AML-193 (cell line): Measurements from ENCODE around the gene GLIS1.

Source experiments
- DNase-seq, 2 experiments: peaks; one replicate each; lab custom pipeline; 2025; lab: John Stamatoyannopoulos, UW

GLIS1 gene

DNA sequence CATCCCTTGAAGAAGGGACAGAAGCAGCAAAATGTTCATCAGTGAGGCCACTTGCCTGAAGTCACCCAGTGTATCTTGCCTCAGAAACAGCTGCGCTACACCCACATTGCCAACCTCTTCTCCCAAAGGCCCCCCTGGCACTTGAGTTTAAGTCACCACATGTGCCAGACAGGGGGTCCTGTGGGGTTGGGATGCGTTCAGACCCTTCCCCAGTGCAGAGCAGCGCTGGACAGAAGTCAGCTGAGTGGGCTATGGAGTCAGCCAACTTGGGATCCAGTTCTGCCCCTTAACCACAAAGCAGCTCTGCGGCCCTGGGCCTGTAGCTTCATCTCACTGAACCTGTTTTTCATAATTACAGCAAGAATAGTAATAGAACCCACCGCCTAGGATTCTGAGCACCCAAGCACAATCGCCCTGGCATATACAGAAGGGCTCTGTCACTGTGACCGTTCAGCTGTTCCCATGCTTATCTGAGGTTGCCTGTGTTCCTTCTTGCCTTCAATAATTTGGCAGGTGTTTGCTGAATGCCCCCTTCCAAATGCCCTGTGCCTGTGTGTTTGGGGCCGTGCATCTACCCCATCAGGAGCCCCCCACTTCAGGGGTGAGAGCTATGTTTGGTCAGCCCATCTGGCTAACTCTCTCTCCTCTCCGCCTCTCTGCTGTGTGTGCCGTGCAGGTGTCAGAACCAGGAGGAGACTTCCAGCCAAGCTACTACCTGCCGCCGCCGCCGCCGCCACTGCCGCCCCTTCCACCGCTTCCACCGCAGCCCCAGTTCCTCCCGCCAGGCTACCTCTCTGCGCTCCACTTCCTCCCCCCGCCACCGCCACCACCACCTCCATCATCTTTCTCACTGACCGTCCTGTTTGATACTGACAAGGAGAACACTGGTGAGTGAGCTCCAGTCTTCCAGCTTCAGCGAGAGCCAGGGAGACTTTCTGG lies 274.7 kb downstream of the GLIS1 start:
- no peak for DNase-seq

DNA sequence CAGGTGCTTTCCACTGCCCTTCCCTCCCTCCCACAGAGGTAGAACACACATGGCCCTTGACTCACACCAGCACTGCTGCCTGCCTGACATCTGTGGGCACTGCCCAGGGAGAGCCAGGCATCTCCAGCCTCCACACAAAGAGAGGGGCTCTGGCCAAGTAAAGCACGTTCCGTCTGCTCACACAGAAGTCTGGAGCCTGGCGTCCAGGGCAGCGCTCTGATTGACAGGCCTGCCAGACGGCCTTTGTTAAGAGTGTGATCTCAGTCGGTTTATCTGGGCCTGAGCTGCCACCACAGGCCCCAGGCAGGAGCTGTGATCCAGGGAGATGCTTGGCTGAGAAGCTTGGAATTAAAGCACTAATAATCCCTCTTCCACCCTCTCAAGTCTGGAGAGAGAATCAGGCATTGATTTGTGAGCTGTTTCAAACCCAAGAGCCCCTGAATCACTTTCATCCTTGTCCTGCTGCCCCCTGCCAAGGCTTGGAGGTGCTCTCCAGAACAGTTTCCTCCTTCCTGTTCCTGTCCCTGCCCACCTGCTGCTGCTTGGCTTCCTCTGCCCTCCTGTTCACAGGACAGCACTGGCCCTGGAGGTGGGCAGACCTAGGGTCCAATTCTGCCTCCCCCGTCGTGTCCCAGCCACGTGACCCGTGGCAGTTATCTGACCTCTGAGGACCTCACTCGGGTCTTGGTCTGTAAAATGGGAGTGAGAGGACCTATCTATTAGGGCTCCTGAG lies 276.0 kb downstream of the GLIS1 start:
- no peak for DNase-seq

DNA sequence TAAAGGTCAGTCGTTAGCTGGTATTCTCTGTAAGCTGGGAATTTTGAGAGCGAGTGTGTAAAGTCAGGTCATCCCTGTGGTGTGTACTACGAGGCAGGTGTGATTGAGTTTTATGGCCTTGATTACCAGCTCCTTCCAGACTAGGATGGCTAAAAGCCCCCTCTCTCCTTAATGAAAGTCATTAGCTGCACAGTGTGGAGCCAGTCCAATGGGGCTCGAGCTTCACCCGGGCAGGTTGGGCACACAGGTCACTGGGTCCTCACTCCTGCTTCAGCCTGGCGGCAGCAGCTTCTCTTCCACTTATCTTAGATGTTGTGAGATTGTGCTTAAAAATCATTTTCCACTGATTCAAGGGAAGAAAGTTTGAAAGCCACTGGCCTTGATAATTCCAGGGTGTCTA lies 276.8 kb downstream of the GLIS1 start:
- DNase-seq, result no peak

DNA sequence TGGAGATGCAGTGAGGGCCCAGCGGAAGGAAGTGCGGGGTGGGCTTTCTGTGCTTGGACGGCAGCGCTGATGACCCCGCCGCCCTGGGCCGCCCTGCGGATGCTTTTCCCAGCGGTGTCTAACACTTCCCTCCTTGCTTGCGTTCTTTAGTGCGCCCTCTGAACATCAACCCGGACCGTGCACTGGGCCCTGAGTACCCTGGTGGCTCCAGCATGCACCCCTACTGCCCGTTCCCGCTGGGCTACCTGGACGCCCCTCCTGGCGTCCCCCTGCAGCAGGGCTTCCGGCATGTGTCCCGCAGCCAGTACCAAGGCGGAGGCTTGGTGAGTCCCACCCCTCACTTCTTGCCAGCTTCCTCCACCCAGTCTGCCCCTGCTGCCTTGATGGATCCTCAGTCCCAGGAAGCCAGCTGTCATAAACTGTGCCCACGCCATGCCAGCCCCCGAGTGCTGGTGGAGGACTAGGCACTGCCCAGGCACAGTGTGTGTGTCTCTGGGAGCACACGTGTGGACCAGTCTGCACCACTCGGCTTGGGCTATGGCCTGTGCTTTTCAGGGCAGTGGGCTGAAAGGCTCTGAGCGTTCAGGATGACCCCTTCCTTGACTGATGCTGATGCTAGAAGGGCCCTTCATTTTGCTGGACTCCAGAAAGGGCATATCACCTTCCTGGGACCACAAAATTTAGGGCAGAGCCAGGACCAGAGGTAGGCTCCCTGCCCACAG lies 277.5 kb downstream of the GLIS1 start:
- DNase-seq, result no peak

DNA sequence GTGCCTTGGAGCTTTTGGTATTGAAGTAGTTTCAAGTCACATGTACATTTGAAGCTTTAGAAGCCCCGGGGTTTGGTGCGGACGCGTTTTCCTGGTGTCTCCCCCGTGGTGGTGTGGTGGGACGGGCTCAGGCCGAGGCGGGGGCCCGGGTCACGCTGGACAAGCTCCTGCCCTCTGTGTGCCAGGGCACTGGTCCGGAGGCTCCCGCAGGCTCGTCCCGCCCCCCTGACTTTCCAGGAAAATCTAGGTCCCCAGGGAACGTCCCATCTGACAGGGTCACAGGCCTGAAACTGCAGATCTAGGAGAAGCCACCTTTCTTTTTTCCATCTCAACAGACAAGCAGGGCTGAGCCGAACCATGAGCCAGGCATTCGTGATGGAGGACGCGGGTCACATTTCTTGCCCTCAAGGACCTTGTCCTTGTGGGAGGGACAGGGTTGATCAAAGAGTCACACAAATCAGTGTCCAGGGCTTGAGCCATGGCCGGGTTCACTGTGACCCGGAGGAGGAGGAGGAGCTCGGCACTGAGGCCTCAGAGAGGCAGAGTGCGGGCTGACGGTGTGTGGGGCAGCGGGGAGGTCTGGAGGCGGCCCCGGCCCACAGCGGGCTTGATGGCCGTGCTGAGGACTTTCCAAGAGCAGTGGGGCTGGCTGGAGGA lies 278.2 kb downstream of the GLIS1 start:
- no peak for DNase-seq

DNA sequence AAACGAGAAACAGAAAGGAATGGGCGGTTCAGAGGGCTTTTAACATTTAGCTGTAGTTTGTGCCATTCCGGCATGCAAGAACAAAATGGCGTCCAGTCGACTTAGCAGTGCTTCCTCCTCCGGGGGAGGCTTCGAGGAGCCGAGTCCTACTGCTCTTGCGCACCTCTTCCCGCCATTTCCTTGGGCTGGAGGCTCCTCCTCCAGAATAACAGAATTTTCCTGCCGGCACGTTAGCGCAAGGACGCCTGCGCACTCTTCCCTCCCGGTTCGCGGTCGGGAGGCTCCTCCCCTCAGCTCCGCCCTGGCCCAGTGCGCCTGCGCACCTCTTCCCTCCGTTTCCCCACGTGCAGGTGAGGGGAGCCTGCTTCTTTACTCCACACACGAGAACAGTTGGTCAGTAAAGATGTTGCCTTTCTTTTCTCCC lies 278.7 kb downstream of the GLIS1 start:
- no peak for DNase-seq

DNA sequence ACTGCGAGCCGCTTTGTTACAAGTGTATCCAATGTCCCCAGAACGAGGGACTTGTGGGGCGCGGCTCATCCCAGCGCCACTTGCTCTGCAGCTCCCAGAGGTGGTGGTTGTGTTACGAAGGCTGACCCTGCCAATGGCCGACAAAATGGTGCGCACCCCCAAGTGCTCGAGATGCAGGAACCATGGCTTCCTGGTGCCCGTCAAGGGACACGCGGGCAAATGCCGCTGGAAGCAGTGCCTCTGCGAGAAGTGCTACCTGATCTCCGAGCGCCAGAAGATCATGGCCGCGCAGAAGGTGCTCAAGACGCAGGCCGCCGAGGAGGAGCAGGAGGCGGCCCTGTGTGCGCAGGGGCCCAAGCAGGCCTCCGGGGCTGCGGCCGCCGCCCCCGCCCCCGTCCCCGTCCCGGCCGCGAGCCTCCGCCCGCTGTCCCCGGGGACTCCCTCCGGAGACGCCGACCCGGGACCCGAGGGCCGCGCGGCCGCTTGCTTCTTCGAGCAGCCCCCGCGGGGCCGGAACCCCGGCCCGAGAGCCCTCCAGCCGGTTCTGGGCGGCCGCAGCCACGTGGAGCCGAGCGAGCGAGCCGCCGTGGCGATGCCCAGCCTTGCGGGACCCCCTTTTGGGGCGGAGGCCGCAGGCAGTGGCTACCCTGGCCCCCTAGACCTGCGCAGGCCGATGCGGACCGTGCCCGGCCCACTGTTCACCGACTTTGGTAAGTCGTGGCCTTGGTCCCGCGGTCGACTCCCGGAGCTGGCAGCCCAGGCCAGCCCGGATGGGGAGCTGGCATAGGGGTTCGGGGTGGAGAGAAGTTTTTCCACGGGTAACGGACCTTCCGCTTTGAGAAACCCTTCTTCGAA lies 279.4 kb downstream of the GLIS1 start, which contains the start of gene DMRTB1:
DMRTB1 (plus strand) TSS at position 79 of the 855 bp plus-strand sequence; CDS start at position 134, 55 bp downstream.
- no peak for DNase-seq

DNA sequence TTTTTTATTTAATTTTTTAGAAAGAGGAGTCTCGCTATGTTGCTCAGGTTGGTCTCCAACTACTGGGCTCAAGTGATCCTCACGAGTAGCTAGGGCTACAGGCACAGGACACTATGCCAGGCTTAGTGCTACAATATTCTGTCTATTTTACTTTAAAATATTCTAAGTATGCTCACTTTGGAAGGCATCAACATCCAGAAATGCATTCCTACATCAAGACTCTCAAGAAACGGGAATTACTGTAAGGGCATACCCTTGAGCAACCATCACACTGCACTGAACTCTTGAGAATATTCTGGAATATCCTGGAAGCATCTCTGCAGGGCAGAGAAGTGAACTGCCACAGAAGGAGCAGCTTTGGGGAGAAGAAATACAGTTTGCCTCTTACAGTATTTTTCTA lies 280.3 kb downstream of the GLIS1 start:
- DNase-seq, result no peak
